Fibroblast of upper back skin (primary cell): ENCODE results near the gene CRY1.
"Not testable (repeated sequence)": the region's sequence is repeated elsewhere in the genome, so short reads cannot be mapped to it uniquely, and the experiment has no call there.

Source experiments
- DNase-seq: peaks from one replicate; pipeline ENCODE4 v3.0.0-alpha.2; 2013

Gene CRY1

GRCh38 chr12:107058190-107058589 lies 35.2 kb downstream of the CRY1 start:
- DNase-seq: no peak

DNA sequence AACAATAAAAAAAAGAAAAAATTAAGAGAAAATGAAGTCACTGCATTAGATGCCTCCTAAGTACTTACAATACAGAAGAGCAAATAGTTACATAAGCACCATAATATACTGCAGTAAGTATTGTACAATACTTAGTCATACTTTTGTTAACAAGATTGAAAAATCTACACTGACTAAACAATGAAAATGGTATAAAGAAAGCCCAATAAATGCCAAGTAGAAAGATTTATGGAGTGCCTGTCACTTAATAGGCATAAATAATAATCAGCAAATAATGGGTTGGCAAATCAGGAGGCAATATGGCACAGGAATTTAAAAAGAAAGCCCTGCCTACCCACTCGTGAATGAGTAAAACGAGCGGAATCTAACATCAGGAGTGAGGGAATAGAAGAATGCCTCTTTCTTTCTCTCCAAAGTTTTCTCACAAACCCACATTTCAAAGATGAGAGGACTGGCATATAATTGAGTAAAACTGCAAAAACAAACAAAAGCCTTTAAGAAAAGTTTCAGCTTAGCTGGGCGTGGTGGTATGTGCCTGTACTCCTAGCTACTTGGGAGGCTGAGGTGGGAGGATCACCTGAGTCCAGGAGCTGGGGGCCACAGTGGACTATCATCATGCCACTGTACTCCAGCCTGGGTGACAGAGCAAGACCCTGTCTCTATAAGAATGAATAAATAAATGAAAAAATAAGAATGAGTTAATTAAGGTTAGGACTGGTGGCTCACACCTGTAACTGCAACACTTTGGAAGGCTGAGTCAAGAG lies 36.1 kb downstream of the CRY1 start:
- DNase-seq: peak; percentile 12

DNA sequence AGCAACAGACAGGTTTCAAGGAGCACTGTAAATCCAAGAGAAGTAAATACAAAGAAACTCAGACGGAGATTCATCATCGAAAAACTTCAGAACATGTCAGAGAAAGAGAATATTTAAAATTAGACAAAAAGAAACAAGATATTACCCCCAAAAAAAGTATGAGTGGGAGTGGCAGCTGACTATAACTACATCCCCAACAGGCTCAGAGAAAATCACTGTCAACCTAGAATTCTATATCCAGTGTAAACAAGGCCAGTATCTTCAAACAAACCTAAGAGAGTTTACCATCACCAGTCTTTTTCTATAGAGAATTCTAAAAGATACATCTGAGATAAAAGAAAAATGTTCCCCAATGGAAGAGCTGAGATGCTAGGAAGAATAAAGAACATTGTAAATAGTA lies 39.6 kb downstream of the CRY1 start:
- no peak for DNase-seq

DNA sequence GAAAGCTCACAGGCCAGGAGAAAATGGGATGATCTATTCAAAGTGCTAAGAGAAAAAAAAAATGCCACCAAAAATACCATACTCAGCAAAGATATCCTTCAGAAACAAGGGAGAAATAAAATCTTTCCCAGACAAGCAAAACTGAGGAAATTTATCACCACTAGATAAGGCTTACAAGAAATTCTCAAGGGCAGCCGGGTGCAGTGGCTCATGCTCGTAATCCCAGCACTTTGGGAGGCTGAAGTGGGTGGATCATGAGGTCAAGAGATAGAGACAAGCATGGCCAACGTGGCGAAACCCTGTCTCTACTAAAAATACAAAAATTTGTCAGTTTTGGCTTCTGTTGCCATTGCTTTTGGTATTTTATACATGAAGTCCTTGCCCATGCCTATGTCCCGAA lies 48.2 kb downstream of the CRY1 start:
- no peak for DNase-seq

- DNase-seq: no peak
Measured at GRCh38 chr12:107042801-107043200, 50.5 kb downstream of the CRY1 start.

DNA sequence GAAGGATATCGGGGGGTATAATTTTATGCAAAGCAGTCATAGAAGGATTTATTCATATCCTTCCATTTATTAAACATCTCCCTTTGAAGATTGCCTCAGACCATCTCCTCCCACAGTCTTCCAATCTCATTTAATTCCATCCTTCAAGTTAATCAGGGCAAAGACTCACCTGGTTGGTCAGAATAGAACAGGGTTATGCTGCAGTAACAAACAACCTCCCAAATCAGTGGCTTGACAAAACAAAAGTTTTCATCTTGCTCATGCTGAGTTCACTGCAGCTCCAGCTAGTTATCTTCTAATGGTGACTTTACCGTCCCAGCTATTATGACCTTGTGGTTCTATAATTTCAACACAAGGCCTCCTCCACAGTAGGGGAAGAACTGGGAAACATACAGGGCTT lies 57.6 kb downstream of the CRY1 start:
- DNase-seq: no peak

DNA sequence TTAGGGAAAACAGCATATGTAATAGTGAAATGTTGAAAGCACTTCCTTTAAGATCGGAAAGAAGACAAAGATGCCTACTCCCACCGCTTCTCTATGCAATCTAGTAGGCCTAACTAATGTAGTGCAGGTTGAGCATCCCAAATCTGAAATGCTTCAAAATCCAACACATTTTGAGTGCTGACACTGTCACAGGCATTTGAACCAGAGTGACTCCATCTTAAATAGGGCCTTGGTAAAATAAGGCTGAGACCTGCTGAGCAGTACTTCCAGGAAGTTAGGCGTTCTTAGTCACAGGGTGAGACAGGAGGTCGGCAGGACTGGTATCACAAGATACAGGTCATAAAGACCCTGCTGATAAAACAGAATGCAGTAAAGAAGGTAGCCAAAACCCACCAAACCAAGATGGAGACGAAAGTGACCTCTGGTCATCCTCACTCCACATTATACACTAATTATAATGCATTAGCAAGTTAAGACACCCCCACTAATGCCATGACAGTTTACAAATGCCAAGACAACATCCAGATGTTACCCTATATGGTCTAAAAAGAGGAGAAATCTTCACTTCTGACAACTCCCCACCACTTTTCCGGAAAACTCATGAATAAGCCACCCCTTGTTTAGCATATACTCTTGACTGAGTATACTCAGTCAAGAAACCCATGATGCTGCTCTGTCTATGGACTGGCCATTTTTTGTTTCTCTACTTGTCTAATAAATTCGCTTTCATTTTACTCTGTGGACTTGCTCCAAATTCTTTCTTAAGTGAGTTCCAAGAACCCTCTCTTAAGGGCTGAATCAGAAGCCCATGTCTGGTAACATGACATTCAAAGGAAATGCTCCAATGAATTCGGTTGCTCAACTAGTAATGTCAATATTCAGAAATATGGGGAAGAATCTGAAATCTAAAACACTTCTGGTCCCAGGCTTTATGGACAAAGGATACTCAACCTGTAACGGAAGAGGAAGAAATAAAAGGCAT lies 59.3 kb downstream of the CRY1 start:
- no peak for DNase-seq

DNA sequence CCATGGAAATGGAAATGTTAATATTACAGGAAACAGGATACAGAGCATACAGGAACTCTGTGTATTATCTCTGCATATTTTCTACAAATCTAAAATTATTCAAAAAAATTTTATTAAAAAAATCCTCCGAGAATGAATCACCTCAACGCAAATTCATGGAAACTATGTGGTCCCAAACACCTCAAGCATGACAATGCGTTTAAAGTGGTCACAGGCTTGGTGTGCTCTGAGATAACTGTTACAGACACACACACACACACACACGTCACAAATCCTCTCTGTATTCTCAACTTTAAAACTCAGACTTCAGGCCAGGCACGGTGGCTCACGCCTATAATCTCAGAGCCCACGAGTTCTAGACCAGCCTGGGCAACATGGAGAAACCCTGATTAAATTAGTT lies 61.1 kb downstream of the CRY1 start:
- DNase-seq: no peak

DNA sequence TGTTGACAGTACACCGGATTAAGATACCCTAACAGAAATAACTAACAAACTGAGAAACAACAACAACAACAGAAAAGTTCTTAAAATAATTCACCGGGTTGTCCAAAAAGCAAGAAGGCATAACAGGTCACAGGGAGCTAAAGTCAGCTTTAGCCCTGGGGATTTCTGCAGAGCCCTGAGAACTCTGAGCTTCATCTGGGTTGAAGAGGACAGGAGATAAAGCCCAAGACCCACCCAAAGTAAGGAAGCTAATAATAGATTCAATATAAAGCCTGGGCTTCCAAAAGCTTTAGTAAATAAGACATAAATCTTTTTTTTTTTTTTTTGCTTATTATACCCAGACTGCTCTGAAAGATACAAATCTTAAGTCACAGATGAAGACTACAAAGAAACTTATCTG lies 62.3 kb downstream of the CRY1 start:
- DNase-seq: no peak

DNA sequence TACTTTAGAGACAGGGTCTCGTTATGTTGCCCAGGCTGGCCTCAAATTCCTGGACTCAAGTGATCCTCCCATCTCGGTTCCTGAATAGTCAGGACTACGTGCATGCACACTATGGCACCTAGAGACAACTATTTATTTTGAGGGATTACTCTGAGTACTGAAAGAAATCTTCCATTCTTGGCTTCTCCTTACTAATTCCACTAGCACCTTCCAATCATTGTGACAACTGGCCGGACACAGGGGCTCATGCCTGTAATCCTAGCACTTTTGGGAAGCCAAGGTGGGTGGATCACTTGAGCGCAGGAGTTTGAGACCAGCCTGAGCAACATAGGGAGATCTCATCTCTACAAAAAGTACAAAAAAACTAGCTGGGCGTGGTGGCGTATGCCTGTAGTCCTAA lies 64.3 kb downstream of the CRY1 start:
- DNase-seq: no peak

DNA sequence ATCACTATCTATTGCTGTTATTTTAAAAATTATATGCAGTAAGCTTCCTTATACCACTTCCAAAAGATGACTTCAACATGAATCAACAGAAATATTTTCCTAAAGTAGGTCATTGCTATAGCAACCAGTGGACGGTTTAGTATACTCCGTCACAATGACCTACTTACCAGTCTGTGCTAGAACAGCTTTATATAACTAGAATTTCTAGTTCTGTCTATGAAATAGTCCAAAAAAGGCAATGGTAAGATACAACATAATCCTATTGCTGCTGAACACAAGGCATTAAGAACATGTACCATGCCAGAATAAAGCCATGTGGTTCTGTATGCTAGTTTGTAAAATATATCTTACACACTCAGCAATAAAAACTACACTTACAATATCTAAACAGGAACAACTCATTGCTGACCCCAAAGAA lies 65.7 kb downstream of the CRY1 start:
- DNase-seq: peak; percentile 93

- no peak for DNase-seq
Measured at GRCh38 chr12:107026806-107027635, 66.3 kb downstream of the CRY1 start.

DNA sequence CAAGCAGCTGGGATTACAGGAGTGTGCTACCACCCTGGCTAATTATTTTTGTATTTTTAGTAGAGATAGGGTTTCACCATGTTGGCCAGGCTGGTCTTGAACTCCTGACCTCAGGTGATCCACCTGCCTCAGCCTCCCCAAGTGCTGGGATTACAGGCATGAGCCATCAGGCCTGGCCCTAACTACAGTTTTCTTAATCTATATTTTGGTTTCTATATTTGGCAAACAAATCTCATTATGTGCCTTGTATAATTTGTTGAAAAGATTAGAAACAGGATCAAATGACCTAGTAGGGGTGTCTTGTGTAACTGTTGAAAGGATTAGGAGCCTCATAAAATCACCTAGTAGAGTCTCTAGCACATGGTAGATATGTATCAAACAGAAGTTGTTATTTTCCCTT lies 67.0 kb downstream of the CRY1 start:
- DNase-seq: not testable (repeated sequence)

- no peak for DNase-seq
Measured at GRCh38 chr12:107025671-107026070, 67.7 kb downstream of the CRY1 start.

GRCh38 chr12:107019546-107019945 lies 73.8 kb downstream of the CRY1 start:
- no peak for DNase-seq

- no peak for DNase-seq
Measured at GRCh38 chr12:107017042-107017441, 76.3 kb downstream of the CRY1 start.

- no peak for DNase-seq
Measured at GRCh38 chr12:107014055-107014454, 79.3 kb downstream of the CRY1 start.

DNA sequence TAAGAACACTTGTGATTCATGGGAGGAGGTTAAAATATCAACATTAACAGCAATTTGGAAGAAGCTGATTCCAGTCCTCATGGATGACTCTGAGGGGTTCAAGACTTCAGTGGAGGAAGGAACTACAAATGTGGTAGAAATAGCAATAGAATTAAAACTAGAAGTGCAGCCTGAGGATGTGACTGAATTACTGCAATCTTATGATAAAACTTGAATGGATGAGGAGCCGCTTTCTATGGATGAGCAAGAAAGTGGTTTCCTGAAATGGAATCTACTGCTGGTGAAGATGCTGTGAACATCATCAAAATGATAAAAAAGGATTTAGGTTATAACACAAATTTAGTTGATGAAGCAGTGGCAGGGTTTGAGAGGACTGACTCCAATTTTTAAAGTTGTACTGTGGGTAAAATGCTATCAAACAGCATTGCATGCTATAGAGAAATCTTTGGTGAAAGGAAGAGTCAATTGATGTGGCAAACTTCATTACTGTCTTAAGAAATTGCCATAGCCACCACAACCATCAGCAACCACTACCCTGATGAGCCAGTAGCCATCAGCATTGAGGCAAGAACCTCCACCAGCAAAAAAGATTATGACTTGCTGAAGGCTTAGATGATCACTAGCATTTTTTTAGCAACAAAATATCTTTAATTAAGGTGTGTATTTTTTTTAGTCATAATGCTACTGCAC lies 80.5 kb downstream of the CRY1 start:
- no peak for DNase-seq

- DNase-seq: no peak
Measured at GRCh38 chr12:107011519-107011918, 81.8 kb downstream of the CRY1 start.

- DNase-seq: no peak
Measured at GRCh38 chr12:107007411-107007810, 85.9 kb downstream of the CRY1 start.

GRCh38 chr12:107002665-107003064 lies 90.7 kb downstream of the CRY1 start:
- not testable (repeated sequence) for DNase-seq

DNA sequence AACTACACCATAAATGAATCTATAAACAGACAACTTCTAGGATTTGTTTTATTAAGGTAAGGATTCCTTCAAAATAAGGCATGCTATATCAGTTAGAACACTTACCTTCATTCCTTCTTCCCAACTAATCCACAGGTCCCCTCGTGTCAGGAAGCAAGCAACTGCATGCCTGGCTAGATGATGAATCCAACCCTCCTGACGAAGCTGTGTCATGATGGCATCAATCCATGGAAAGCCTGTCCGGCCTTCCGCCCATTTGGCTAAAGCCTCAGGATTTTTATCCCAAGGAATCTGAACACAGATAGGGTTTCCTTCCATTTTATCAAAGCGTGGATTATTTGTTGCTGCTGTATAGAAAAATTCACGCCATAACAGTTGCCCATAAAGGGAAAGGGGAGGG lies 93.9 kb downstream of the CRY1 start:
- no peak for DNase-seq

DNA sequence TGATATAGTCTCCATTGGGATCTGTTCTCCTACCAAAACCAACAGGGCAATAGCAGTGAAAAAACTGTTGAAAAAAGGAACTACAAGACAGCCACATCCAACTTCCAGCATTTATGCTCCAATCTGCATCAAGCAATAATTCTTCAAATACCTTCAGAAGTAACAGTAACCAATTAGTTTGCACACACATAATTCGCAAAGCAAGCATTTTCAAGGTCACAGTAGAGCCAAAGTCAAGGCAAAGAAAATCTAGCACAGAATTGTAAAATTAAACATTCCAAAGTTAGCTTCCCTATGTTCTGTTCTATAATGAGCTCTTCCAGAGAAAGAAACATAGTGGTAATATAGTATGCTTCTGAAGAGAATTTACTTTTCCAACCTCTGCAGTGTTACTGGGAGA lies 95.4 kb downstream of the CRY1 start:
- no peak for DNase-seq
